ENCODE results near the gene CLDN20.

DNA sequence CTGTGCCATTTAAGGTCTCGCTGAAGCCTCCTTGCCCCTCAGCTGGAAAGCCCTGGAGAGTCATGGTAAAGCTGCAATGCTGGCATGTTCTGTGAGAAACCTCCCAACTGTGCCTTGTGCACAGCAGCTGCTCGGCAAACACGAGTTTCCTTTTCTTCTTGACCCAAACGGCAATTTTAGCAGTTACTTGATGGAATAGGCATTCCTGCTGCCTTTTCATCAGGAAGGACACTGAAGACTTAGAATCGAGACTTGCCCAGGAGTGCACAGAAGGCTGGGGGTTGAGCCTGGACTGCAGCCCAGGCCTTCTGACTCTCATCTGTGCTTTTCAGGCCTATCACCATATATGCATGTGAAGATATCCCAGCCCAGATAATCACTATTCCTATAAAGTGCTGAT, 28.7 kb upstream of the CLDN20 start:
- TF ChIP-seq, protein P1, sequence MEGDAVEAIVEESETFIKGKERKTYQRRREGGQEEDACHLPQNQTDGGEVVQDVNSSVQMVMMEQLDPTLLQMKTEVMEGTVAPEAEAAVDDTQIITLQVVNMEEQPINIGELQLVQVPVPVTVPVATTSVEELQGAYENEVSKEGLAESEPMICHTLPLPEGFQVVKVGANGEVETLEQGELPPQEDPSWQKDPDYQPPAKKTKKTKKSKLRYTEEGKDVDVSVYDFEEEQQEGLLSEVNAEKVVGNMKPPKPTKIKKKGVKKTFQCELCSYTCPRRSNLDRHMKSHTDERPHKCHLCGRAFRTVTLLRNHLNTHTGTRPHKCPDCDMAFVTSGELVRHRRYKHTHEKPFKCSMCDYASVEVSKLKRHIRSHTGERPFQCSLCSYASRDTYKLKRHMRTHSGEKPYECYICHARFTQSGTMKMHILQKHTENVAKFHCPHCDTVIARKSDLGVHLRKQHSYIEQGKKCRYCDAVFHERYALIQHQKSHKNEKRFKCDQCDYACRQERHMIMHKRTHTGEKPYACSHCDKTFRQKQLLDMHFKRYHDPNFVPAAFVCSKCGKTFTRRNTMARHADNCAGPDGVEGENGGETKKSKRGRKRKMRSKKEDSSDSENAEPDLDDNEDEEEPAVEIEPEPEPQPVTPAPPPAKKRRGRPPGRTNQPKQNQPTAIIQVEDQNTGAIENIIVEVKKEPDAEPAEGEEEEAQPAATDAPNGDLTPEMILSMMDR (IDR thresholded peaks at IDR 0.05), result no peak
- TF ChIP-seq POLR2A (IDR thresholded peaks at IDR 0.05), result no peak
